ENCODE measurements around the gene BARHL1.

The BARHL1 gene

GRCh38 chr9:132600326-132600984, 18.0 kb downstream of the BARHL1 start:
- intact Hi-C loops (cut with DNase I), result no loop called here
- no peak for DNase-seq

GRCh38 chr9:132602207-132602606, 19.8 kb downstream of the BARHL1 start:
- intact Hi-C loops (cut with DNase I), result no loop called here

GRCh38 chr9:132605387-132605786, 23.0 kb downstream of the BARHL1 start:
- no peak for DNase-seq
- intact Hi-C loops (cut with DNase I), result no loop called here

More at GRCh38 chr9:132602207-132602606, 19.8 kb downstream of the BARHL1 start:
- DNase-seq, result no peak

- no peak for DNase-seq
- intact Hi-C loops (cut with DNase I), result no loop called here
Measured at GRCh38 chr9:132606066-132606465, 23.7 kb downstream of the BARHL1 start.

- intact Hi-C loops (cut with DNase I), result no loop called here
- peak in 10 of 42 donors; percentile 14 to 54 (median 40) for DNase-seq
Measured at GRCh38 chr9:132609184-132609583, 26.8 kb downstream of the BARHL1 start.

GRCh38 chr9:132609829-132610228, 27.4 kb downstream of the BARHL1 start:
- intact Hi-C loops (cut with DNase I), result no loop called here
- no peak for DNase-seq

GRCh38 chr9:132610661-132611060, 28.3 kb downstream of the BARHL1 start:
- no peak for DNase-seq
- intact Hi-C loops (cut with DNase I), result no loop called here

GRCh38 chr9:132614324-132614723, 31.9 kb downstream of the BARHL1 start:
- intact Hi-C loops (cut with DNase I), result no loop called here
- DNase-seq, result no peak

GRCh38 chr9:132615774-132616173, 33.4 kb downstream of the BARHL1 start:
- intact Hi-C loops (cut with DNase I), result no loop called here
- no peak for DNase-seq

- intact Hi-C loops (cut with DNase I), result no loop called here
- DNase-seq, result no peak
Measured at GRCh38 chr9:132616725-132617124, 34.3 kb downstream of the BARHL1 start.

- no peak for DNase-seq
- intact Hi-C loops (cut with DNase I), result no loop called here
Measured at GRCh38 chr9:132622159-132622558, 39.8 kb downstream of the BARHL1 start.

- peak in 1 of 42 donors; percentile 41 for DNase-seq
- intact Hi-C loops (cut with DNase I), result no loop called here
Measured at GRCh38 chr9:132626285-132626684, 43.9 kb downstream of the BARHL1 start.

GRCh38 chr9:132627106-132627505, 44.7 kb downstream of the BARHL1 start:
- intact Hi-C loops (cut with DNase I), result no loop called here

GRCh38 chr9:132627594-132627993, 45.2 kb downstream of the BARHL1 start:
- no peak for DNase-seq
- intact Hi-C loops (cut with DNase I), result no loop called here

More at GRCh38 chr9:132627106-132627505, 44.7 kb downstream of the BARHL1 start:
- DNase-seq, result no peak

- no peak for DNase-seq
- intact Hi-C loops (cut with DNase I), result no loop called here
Measured at GRCh38 chr9:132628746-132629145, 46.3 kb downstream of the BARHL1 start.

- peak in 1 of 42 donors; percentile 8 for DNase-seq
- intact Hi-C loops (cut with DNase I), result no loop called here
Measured at GRCh38 chr9:132630116-132630515, 47.7 kb downstream of the BARHL1 start.

- DNase-seq, result peak in 1 of 42 donors; percentile 8
- intact Hi-C loops (cut with DNase I), result no loop called here
Measured at GRCh38 chr9:132630811-132631210, 48.4 kb downstream of the BARHL1 start.

GRCh38 chr9:132631280-132631679, 48.9 kb downstream of the BARHL1 start:
- intact Hi-C loops (cut with DNase I), result no loop called here
- DNase-seq, result no peak

GRCh38 chr9:132631685-132632084, 49.3 kb downstream of the BARHL1 start:
- peak in 13 of 42 donors; percentile 5 to 61 (median 25) for DNase-seq
- intact Hi-C loops (cut with DNase I), result no loop called here

- intact Hi-C loops (cut with DNase I), result no loop called here
- peak in 1 of 42 donors; percentile 2 for DNase-seq
Measured at GRCh38 chr9:132632413-132633129, 50.2 kb downstream of the BARHL1 start.

- DNase-seq, result no peak
- intact Hi-C loops (cut with DNase I), result no loop called here
Measured at GRCh38 chr9:132634327-132634726, 51.9 kb downstream of the BARHL1 start.

Measured in head of caudate nucleus (tissue), 42 donors.